Activated T-cell treated with anti-CD3 and anti-CD28 coated beads, Interleukin-2, amount 50 U/mL, for 24 hours (primary cell): Measurements from ENCODE around the gene ANKRD11.
"Not testable (repeated sequence)": the region's sequence is repeated elsewhere in the genome, so short reads cannot be mapped to it uniquely, and the experiment has no call there.

Source experiments
- DNase-seq: peaks from one replicate; pipeline ENCODE4 v3.0.0-alpha.2; 2020
- H3K27ac Mint-ChIP-seq: 2 replicates; pipeline ENCODE4 v1.8.0; 2020; ENCODE audit warnings: mild to moderate bottlenecking, mixed read lengths
- H3K27me3 Mint-ChIP-seq: 2 replicates; pipeline ENCODE4 v1.8.0; 2020; ENCODE audit warnings: mixed read lengths
- H3K36me3 Mint-ChIP-seq: 2 replicates; pipeline ENCODE4 v1.8.0; 2020; ENCODE audit warnings: low read depth, mixed read lengths
- H3K4me1 Mint-ChIP-seq: 2 replicates; pipeline ENCODE4 v1.8.0; 2020; ENCODE audit warnings: low read depth, mixed read lengths
- H3K4me3 Mint-ChIP-seq: 2 replicates; pipeline ENCODE4 v1.8.0; 2020; ENCODE audit warnings: mild to moderate bottlenecking, moderate library complexity, mixed read lengths
- H3K9me3 Mint-ChIP-seq: 2 replicates; pipeline ENCODE4 v1.8.0; 2020; ENCODE audit warnings: mixed read lengths

ANKRD11 gene

DNA sequence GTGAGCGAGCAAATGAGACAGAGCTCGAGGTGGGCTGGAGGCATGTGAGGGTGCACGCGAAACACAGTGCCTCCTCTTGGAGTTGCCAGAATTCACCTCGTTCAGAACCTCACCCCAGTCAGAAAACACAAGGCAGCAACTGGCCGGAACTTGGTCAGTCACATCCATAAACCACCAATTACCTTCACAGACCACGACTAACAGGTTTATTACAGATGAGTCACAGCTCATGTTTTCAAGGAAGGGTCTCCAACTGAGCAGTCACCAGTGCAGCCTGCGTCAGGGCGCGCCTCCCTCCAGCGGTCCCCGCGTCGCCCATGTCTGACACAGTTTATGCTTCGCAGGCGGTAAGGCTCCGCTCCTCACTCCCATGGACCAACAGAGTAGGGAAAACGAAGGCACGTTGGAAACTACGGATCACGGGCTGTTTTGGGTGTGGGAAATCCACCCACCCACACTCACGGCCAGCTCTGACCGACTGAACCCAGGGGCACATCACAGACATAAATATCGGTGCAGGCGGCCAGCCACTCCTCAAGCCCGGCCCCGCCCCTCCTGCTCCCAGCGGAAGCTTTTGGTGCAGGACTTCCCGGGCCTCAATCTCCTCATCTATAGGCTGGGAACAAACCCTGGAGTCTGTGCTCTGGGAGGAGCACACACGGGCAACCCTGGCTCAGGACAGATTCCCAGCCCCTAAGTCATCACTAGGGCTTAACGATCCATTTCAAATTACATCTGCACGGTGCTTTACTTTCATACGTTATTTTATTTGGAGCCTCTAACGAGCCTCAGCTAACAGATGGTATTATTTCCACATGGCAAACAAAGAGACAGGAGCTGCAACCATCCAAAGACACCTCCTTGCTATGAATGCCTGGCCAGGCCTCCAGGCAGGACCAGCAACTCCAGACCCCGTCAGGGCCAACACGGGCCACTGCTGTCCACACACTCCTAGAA is 146.6 kb downstream of the ANKRD11 start:
- Mint-ChIP-seq H3K4me1 (peaks cover 88% of the 10 kb centered on the region), H3K36me3 (peaks cover 55% of the 10 kb centered on the region), H3K9me3 (no peaks in the 10 kb centered on the region), H3K27ac (peak overlapping the region; percentile 84), H3K4me3 (no peak overlapping the region), H3K27me3 (no peaks in the 10 kb centered on the region)
- no peak for DNase-seq

DNA sequence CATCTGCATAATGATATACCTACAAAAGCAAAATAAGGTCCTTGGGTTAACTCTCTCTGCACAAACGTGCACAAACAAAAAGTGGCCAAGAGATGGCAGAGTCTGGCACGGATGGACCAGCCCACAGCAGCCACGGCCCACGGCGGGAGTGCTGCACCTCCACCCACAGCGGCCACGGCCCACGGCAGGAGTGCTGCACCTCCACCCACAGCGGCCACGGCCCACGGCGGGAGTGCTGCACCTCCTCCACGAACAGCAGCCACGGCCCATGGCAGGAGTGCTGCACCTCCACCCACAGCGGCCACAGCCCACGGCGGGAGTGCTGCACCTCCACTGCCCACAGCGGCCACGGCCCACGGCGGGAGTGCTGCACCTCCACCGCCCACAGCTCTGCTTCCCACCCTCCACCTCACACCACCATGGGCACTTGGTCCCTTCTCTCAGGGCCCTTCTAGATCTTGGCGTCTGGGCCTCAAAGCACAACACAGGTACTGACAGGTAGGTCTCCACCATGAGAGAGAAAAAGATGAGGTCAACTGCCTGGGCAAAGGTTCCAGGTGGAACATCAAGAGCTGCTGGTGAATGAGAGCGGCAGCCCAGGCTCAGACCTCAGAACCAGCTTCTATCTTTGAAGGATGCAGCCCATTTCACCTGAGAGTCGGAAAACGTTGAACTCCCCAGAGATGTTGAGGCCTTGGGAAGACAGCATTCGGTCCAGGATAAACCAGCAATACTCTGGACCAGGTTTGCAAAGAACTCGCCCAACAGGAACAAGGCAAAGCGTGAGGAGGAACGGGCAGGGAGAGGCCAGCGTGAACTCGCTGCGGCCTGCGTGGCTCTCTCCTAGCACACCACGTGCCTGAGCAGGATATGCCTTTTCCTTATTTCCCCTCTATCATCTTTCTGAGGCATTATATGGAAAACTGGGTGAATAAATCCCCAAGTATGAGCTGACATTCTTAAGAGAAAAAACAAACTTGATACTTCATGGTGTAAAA is 148.4 kb downstream of the ANKRD11 start:
- DNase-seq = no peak
- Mint-ChIP-seq H3K9me3 (no peaks in the 10 kb centered on the region), H3K4me3 (no peak overlapping the region), H3K27me3 (no peaks in the 10 kb centered on the region), H3K27ac (peak overlapping the region; percentile 81), H3K4me1 (peaks cover 82% of the 10 kb centered on the region), H3K36me3 (peaks cover 54% of the 10 kb centered on the region)

DNA sequence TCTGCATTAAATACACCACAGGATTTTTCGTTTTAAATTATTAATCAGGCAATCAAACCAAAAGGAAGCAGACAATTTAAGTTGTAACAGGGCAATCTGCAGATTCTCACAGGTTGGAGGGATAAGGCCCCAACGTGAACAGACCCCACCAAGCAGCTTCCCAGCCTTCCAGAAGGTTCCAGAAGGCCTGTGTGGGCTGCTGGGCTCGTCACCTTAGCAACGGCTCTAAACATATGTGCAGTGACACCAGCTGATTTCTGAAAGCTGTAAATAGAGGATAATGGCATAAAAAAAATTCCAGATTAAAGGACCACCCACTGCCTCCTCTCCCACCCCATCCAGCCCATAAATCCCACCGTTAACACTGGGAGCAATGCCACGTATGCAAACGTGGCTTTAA is 149.1 kb downstream of the ANKRD11 start:
- Mint-ChIP-seq H3K27me3 (no peaks in the 10 kb centered on the region), H3K4me3 (no peak overlapping the region), H3K4me1 (peaks cover 81% of the 10 kb centered on the region), H3K27ac (peak overlapping the region; percentile 81), H3K9me3 (no peaks in the 10 kb centered on the region), H3K36me3 (peaks cover 51% of the 10 kb centered on the region)
- no peak for DNase-seq

DNA sequence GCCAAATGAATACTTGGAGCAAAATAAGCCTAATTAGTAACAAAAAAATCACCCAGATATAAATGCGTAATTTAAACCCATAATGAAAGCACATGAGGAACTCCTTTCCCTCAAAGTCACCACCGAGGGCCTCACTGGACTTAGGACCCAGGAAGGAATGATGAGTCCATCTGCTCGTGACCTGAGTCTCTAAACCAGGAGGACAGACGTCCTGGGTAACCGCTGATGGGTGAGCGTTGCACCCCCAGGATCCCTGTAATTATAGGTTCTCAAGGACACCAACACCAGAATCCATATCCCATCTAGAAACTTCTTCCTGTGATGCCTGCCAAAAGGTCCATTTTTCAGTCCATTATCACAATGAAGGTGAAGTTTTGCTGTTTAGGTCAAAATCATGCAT is 151.5 kb downstream of the ANKRD11 start:
- Mint-ChIP-seq H3K27me3 (no peaks in the 10 kb centered on the region), H3K9me3 (no peaks in the 10 kb centered on the region), H3K27ac (peak overlapping the region; percentile 79), H3K4me1 (peaks cover 81% of the 10 kb centered on the region), H3K36me3 (peaks cover 39% of the 10 kb centered on the region), H3K4me3 (no peak overlapping the region)
- no peak for DNase-seq

DNA sequence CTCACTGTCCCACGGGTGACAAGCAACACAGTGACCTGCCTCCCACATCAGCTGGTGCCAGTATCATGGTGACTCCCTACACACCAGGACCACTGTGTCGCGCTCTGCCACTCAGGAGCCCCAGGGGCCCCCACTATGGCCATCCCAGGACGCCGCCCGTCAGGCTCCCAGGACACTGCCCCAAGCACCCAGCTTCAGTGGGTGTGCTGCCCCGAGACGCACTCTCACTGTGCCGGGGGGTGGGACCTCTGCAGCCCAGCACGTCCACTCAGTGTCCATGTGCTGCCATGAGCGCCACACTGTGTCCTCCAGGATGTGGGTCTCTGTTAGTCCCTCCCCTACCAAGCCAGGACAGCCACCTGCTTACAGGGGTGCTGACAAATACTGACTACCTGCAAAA is 152.4 kb downstream of the ANKRD11 start:
- Mint-ChIP-seq H3K27ac (peak overlapping the region; percentile 33), H3K9me3 (no peaks in the 10 kb centered on the region), H3K4me1 (peaks cover 80% of the 10 kb centered on the region), H3K36me3 (peaks cover 30% of the 10 kb centered on the region), H3K4me3 (no peak overlapping the region), H3K27me3 (no peaks in the 10 kb centered on the region)
- no peak for DNase-seq

DNA sequence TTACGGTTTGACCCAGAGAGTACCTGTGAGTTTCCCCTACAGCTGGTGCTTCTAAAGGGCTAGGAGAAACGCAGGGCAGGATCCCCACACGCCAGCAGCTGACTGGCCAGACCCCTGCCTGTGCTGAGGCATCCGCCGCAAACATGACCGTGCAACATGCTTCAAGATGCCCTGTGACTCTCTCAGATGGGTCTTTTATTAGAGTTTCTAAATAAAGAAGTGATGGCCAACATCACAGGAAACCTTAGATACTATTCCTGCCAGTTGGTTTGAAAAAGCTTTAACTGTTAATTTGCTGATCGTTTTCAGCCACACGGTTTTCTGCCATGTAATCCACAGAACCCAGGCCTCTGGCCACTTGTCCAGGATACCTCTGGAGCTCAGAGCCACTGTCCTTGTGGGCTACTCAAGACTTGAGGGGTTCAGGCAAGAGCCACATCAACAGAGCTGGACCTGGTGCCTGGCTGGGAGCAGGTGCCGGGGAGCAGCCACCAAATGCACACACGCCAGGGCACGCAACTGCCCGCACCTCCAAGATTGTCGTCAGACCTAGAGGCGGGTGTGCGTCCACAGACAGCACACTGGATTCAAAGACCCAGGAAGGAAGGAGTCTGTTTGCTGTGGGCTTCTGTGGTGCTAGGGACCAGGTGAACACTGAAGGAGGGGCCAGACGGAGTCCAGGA is 154.4 kb downstream of the ANKRD11 start:
- H3K4me1 Mint-ChIP-seq = peaks cover 87% of the 10 kb centered on the region
- peaks cover 18% of the 10 kb centered on the region for H3K36me3 Mint-ChIP-seq
- peak overlapping the region; percentile 82 for H3K27ac Mint-ChIP-seq
- no peak for DNase-seq
- no peaks in the 10 kb centered on the region for H3K9me3 Mint-ChIP-seq
- no peaks in the 10 kb centered on the region for H3K27me3 Mint-ChIP-seq
- H3K4me3 Mint-ChIP-seq = no peak overlapping the region

DNA sequence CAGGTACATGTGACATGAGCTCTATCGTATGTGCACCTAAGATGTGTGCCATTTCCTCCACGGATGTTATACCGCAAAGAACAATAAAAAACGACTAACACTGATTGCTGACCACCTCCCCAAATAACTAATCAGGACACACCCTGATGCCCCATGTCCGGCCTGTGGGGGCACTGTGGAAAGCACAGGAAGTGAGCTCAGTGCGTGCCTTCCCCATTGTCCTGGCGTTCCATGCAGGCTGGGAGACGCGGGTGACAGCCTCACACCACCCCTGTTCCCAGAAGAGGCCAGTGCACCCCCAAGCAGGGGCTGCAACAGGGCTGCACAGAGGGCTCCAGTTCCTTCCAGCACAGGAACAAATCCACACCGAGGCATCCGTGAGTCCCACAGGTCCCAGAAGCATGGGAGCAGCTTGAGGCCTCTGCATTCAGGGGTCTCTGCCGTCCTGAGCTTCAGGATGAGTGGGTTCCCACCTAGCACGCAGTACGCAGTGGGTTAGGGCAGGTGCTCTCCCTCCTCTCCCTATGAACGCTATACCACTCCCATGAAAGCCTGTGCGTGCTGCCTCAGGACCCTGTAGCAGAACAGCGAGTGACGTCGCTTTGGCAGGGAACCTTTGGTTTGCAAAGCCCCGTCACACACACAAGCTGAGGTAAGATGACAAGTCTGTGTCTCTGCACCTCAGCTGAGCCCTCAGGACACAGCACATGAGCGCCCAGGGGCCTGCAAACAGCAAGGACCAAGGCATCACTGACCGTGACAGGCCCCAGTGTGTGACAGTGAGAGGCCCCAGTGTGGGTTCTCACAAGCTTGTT is 155.2 kb downstream of the ANKRD11 start:
- Mint-ChIP-seq H3K36me3 (peaks cover 14% of the 10 kb centered on the region), H3K27me3 (no peaks in the 10 kb centered on the region), H3K4me3 (no peak overlapping the region), H3K27ac (peak overlapping the region; percentile 91), H3K4me1 (peaks cover 86% of the 10 kb centered on the region), H3K9me3 (no peaks in the 10 kb centered on the region)
- DNase-seq = no peak

DNA sequence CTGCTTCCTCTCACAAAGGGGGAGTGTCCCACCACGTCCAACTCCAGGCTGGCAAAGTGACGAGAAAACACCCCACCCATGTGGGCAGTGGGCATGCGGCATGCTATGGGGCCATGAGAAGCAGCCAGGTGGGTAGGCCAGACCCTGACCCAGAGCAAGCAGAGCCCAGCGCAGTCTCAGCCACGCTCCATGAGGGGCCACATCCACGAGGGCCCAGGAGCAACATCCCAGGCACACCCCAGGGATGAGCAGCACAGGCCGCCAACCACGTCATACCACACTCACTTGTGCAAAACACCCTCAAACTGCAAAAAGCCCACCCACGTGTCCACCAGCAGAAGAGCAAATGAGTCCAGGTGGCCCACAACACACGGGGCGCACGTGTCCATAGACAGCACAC is 155.9 kb downstream of the ANKRD11 start:
- peak overlapping the region; percentile 26 for H3K4me3 Mint-ChIP-seq
- peaks cover 85% of the 10 kb centered on the region for H3K4me1 Mint-ChIP-seq
- H3K27ac Mint-ChIP-seq = peak overlapping the region; percentile 91
- H3K27me3 Mint-ChIP-seq = no peaks in the 10 kb centered on the region
- peaks cover 9% of the 10 kb centered on the region for H3K36me3 Mint-ChIP-seq
- no peaks in the 10 kb centered on the region for H3K9me3 Mint-ChIP-seq
- no peak for DNase-seq

DNA sequence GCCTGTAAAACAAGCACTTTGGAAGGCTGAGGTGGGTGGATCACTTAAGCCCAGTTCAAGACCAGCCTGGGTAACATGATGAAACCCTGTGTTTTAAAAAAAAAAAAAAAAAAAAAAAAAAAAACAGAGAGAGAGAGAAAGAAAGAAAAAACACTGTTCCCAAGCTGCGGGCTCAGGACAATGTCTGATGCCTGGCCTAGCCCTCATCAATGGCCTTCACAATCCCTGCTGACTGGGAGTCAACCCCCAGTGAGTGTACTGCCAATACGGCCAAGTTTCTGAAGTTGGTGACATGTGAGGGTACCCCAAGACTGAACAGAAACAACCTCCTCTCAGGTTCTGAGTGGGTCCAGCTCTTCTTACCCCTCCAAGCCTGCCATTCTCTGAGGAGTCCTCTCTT is 156.3 kb downstream of the ANKRD11 start:
- Mint-ChIP-seq H3K4me1 (peaks cover 87% of the 10 kb centered on the region), H3K27ac (peak overlapping the region; percentile 91), H3K27me3 (no peaks in the 10 kb centered on the region), H3K4me3 (peak overlapping the region; percentile 26), H3K9me3 (no peaks in the 10 kb centered on the region), H3K36me3 (peaks cover 10% of the 10 kb centered on the region)
- no peak for DNase-seq

DNA sequence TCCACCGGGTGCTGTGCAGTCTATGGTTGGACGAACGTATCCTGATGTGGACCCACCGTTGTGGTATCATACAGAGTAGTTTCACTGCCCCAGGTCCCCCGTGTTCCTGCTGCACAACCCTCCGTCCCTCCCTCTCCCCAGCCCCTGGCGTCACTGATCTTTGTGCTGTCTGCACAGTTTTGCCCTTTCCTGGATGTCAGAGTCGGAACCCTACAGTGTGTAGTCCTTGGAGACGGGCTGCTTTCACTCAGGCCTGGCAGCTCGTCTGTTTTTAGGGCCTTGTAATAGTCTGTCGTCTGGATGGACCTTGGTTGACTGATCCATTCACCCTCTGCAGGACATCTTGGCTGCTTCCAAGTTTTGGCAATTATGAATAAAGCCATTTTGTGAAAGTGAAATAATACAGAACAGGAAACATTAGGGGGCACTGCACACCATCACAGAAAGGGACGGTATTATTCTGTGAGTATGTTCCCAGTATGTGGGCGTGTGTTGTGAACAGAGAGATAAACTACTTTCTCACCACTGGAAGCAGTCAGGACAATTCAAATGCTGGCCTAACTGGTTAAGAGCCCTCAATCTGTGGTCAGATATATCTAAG is 156.9 kb downstream of the ANKRD11 start:
- H3K36me3 Mint-ChIP-seq, H3K9me3 Mint-ChIP-seq, H3K27me3 Mint-ChIP-seq, DNase-seq, H3K4me3 Mint-ChIP-seq: not testable (repeated sequence)
- H3K4me1 Mint-ChIP-seq = peaks cover 84% of the 10 kb centered on the region
- H3K27ac Mint-ChIP-seq = peak overlapping the region; percentile 91

DNA sequence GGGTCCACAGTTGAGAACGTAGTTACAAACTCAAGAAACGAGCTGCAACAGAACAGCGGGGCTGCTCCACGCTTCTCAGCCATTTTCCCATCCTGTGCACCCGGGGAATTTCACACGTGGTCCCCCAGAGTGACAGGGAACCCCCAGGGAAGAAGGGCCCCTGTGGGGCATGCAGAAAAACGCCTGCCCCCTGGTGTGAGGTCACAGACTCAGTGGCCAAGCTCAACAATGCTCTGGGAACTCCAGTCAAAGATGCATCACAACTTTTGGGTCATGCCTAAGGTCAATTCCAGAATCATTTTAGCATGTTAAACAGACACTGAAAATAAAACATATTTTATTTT is 157.5 kb downstream of the ANKRD11 start:
- Mint-ChIP-seq H3K27ac (peak overlapping the region; percentile 90), H3K9me3 (no peaks in the 10 kb centered on the region), H3K27me3 (no peaks in the 10 kb centered on the region), H3K4me1 (peaks cover 86% of the 10 kb centered on the region), H3K36me3 (peaks cover 14% of the 10 kb centered on the region), H3K4me3 (peak overlapping the region; percentile 50)
- DNase-seq = no peak

DNA sequence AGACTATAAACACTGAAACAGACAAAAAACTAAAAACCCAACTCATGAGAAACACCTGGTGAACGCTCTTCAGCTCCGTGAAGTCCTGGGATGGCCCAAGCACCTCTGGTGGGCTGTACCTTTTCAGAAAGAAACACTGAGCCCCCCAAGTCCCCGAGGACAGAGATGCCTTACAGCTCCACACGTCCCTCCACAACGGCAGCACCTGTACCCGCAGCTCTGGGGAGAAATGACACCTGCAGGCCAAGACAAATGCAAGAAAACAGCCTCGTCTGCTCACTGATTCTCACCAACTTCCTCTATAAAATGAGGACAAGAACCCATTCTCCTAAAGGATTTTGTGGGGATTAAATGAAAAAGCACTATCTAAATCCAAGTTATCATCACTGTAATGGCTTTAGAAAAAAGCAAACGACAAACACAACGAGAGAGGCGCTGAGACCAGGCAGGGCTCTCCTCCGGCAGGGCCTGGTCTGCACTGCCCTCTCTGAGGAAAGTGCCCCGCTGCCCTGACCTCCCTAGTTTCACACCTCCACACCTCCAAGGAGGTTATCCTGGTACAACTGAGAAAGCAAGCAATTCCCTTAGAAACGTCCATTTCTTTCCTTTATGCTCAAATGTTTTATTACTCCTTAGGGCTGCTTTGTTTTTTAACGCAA is 158.0 kb downstream of the ANKRD11 start:
- no peaks in the 10 kb centered on the region for H3K27me3 Mint-ChIP-seq
- peak overlapping the region; percentile 50 for H3K4me3 Mint-ChIP-seq
- H3K27ac Mint-ChIP-seq = peak overlapping the region; percentile 90
- H3K9me3 Mint-ChIP-seq = no peaks in the 10 kb centered on the region
- peaks cover 17% of the 10 kb centered on the region for H3K36me3 Mint-ChIP-seq
- peaks cover 88% of the 10 kb centered on the region for H3K4me1 Mint-ChIP-seq
- DNase-seq = no peak
